SH-SY5Y (cell line): Measurements from ENCODE around the gene LOXL1.

ENCODE experiments used
- GATA2 ChIP-seq: IDR thresholded peaks from 2 replicates; pipeline ENCODE4 v1.6.1; 2011; ENCODE audit warnings: mild to moderate bottlenecking, low read depth, low read length
- GATA3 ChIP-seq: IDR thresholded peaks from 2 replicates; pipeline ENCODE4 v1.6.1; 2011; ENCODE audit warnings: low read depth, mild to moderate bottlenecking, low read length, moderate library complexity

DNA sequence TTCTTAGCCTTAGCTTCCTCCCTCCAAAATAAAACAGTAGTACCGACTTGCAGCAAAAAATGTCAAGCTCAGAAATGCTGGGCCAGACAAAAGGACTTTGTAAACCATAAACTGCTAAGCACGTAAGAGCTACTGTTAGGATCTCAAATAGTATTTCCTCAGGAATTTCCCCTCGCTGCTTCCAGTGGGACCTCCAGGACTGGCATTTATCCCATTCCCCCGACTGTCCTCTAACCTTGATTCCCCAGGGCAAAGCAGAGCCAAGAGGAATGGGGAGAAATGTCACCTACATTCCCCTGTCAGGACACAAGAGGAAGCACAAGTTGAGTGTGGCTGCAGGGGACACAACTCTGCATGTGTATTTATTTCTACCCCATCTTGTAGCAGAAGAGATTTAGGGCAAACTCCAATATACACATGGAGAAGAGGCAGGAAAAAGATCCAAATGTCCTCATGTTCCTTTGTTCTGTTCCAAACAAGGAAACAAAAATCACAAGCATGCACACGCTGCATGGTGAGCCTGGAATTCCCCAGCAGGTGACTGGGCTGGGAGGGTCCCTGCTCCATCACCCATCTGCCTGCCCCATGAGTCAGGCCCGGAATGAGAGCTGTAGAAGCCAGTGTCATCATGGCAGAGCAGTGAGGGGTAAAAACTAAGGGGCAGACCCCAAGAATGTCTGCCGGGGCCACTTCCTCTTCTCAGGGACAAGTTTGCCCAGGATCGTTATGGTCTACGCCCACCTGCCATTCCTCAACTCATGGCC, 61.6 kb downstream of the LOXL1 start:
- TF ChIP-seq GATA3 (no peak), GATA2 (no peak)
